AG08395 (cell line): ENCODE measurements around the gene IL21.
"Not testable (repeated sequence)": the region's sequence is repeated elsewhere in the genome, so short reads cannot be mapped to it uniquely, and the experiment has no call there.

Experiments
- DNase-seq: peaks from one replicate; pipeline ENCODE4 v3.0.0; 2012; ENCODE audit warnings: mixed read lengths, low spot score

IL21 gene

DNA sequence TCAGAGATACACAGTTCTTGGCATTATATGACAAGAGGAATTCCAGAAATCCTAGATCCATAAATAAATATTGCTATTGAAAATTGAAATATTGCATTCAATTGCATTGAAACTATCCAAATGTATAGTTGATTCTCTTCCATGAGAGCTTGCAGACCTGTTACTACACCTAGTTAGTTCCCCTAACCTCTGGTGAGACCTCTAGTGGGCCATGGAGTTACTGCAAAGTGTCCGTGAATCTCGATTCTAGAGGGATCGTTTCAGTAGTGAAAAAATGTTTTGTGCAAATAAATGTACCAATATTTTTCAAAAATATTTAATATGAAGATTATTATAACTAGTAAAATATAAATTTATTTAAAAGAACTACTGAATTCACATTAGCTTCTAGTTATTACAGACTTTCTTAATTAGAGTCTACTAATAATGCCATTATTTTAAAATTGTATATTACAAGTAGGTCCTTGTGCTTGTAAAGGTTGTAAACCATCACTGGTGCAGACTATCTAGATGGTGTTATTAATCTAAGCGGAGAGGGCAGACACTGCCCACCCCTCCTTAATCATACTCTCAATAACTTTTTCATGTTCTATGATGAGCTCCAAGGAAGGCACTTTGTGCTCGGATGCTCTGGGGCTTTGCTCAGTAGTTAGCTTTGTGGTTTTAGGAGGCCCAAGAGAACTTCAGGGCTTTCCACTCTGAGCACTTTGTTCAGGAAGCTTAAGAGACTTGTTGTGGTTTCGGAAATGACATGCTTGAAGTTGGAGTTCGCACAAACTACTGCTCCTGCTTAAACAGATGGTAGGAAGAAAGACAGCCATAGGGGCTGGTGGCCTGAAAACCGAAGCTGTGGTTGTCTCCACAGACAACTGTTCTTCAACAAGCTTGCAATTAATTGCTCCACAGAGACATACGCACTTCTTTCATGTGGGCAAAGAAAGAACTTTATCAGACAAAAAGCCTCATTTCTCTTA lies 42.8 kb downstream of the IL21 start:
- DNase-seq, result peak; percentile 55

DNA sequence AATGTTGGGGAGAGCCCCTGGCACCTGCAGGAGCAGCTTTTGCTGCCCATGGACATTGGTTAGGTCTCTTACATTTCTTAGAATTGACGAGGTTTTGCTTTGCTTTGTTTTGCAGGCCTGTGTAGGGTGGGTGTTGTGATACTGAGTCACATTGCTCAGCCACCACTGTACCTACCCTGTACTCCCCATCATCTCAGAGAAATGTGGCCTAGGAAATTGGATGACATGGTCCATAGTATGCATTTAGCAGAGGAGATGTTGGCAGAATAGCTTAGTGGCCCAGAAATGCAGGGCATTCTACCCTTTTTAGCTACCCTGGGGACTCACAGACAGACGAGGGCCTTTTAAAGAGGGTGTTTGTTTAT lies 43.7 kb downstream of the IL21 start:
- no peak for DNase-seq

DNA sequence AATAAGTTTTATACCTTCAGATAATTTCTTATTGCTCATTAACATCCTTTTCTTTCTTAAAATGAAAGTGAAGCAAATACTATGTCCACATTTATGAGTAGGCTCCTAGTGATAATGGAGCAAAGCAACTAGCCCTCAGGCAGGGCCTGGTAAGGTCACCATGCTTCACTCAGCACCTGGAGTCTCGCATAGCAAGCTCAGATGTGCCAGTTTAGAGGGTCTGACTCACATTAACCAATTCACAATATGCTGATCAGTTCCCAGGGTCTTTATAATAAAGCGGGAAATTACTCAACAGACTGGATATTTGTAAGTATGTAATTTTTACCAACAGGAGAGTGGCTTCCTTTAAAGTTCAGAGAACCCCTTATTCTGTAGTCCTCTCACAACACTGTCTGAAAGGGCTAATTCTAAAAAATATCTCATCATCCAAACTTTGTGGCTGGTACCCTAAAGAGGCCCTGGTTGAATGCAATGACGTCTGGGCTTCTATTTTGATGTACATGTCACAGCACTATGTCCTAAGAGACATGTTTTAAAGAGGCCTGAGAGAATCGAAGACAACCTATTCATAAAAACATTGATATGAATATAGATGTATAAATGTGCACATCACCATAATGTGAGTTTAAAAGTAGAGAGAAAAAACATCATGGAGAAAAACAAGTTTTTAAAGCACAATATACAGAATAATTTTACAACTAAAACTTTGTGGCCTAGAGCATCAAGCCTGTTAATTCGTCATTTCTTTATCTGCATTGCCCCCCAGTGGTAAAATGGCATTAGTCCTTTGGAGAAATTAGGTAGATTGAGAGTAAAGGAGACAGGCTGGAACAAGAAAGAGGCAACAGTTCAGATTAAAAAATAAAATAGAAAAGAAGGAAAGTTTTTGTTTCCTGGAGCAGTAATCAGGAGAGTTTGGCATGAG lies 44.3 kb downstream of the IL21 start:
- DNase-seq, result peak; percentile 59

DNA sequence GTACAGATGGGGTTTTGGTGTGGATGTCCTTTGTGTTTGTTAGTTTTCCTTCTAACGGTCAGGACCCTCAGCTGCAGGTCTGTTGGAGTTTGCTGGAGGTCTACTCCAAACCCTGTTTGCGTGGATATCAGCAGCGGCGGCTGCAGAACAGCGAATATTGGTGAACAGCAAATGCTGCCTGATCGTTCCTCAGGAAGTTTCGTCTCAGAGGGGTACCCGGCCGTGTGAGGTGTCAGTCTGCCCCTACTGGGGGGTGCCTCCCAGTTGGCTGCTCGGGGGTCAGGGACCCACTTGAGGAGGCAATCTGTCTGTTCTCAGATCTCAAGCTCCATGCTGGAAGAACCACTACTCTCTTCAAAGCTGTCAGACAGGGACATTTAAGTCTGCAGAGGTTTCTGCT lies 46.5 kb downstream of the IL21 start:
- not testable (repeated sequence) for DNase-seq

DNA sequence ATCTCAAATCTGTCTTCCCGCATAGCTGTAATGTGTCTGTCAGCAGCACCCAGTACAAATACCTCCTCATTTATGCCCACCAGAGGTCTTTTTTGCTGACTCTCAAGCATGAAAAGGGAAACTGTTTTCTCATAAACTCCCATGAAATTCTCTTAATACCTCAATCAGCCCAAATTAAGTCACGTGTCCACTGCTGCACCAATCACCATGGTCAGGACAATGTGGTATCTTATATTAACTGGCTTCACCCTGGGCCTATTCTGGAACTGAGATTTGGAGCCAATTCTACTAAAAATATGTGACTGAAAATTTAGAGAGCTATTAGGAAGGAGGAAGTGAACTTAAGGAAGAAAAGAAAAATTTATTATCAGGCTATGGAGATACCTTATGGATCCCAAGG lies 58.4 kb downstream of the IL21 start:
- DNase-seq, result no peak
